Right cardiac atrium (tissue), 5 donors: ENCODE data around the gene SLIT3. TPM values are rescaled to one million over a fixed set of nuclear protein-coding genes. Genes with fewer than 3 reads are reported as not detected.

ENCODE experiments used
- ATAC-seq, 2 donors: fragments of 200-7000 bp; cut with Tn5 transposase; one replicate each; pipeline versions ENCODE4 v1.8.0 to v1.9.1; 2020; ENCODE audit warnings: moderate library complexity in 2 of 2, mild to moderate bottlenecking in 1 of 2
- DNase-seq, 3 donors: peaks; one replicate each; pipeline ENCODE4 v3.0.0-alpha.2; 2020
- H3K27ac ChIP-seq: one replicate; pipeline ENCODE4 v1.5.1; 2013; ENCODE audit warnings: mild to moderate bottlenecking, low read length, control low read depth, moderate library complexity
- H3K27me3 ChIP-seq: one replicate; pipeline ENCODE4 v1.6.1; 2013; ENCODE audit not compliant: control insufficient read depth, insufficient read depth
- H3K4me1 ChIP-seq: one replicate; pipeline ENCODE4 v1.6.1; 2013; ENCODE audit warnings: low read length; ENCODE audit not compliant: control insufficient read depth, insufficient read depth
- H3K4me3 ChIP-seq: one replicate; pipeline ENCODE4 v1.5.1; 2013; ENCODE audit warnings: low read length, control low read depth
- H3K9me3 ChIP-seq: one replicate; pipeline ENCODE4 v1.6.1; 2013; ENCODE audit warnings: low read length; ENCODE audit not compliant: control insufficient read depth
- WGBS: extraction: QIAGEN DNeasy Blood & Tissue Kit; methylation state at CpG from one replicate; pipeline ENCODE4 v1.1.7; 2013; 5-methylcytosine and 5-hydroxymethylcytosine counted together
- intact Hi-C, 4 donors: fragments of 100-400 bp; cut with DNase I; formaldehyde crosslinking; loops; one replicate each; pipeline versions ENCODE4 v1.11.0 to v1.14.0; 2022 to 2023
- polyA plus RNA-seq: library from polyadenylated mRNA; stranded (reverse); fragments of 200-250 nt; gene quantifications from one replicate; pipeline ENCODE4 v1.2.3, GENCODE V29; 2013
- total RNA-seq, 4 donors: library from RNA; stranded (reverse); fragmentation: NEBNext Ultra II Directional; extraction: Animal tissue kit (Norgen Biotek cat#: 25700); gene quantifications; one replicate each; pipeline ENCODE4 v1.2.1, GENCODE V29; 2021
- donor health status: healthy with polysubstance abuse.
- donor health status: DM: no; HTN: yes; CAD: no.
- donor health status: DM: no; HTN: no; CAD: no.
- donor health status: DM: no; HTN: yes; CAD: no; lungs with severe emphysema.
- donor health status: DM: yes; HTN: yes; CAD: no.

The SLIT3 gene
- total and polyA plus RNA-seq, 5 donors, result 32.9 to 188 (median 109) TPM

GRCh38 chr5:169287529-169287928 is 13.4 kb downstream of the SLIT3 start:
- H3K27ac ChIP-seq, result peak overlapping the region; percentile 80
- intact Hi-C loops, result no loop called here
- peaks cover 7% of the 10 kb centered on the region for H3K4me1 ChIP-seq
- no peak for DNase-seq
- H3K4me3 ChIP-seq, result no peak overlapping the region
- 45% methylated on average over 4 of the region's 4 CpGs for WGBS
- H3K27me3 ChIP-seq, result no peaks in the 10 kb centered on the region
- no peak for ATAC-seq
- H3K9me3 ChIP-seq, result no peaks in the 10 kb centered on the region

GRCh38 chr5:169286572-169287300 is 14.2 kb downstream of the SLIT3 start:
- ATAC-seq (peak; percentile 82 to 88), DNase-seq (peak; percentile 57 to 77 (median 72))
- intact Hi-C loops, result no loop called here
- Histone ChIP-seq H3K9me3 (no peaks in the 10 kb centered on the region), H3K27ac (peak overlapping the region; percentile 80), H3K27me3 (no peaks in the 10 kb centered on the region), H3K4me1 (peaks cover 7% of the 10 kb centered on the region), H3K4me3 (no peak overlapping the region)
- 28% methylated on average over 11 of the region's 11 CpGs for WGBS

- intact Hi-C loops, result no loop called here
- no peak for ATAC-seq
Observed at GRCh38 chr5:169283887-169284286, 17.1 kb downstream of the SLIT3 start.

GRCh38 chr5:169281625-169282024 is 19.3 kb downstream of the SLIT3 start:
- H3K27ac ChIP-seq, result no peak overlapping the region
- no peaks in the 10 kb centered on the region for H3K4me1 ChIP-seq
- no peaks in the 10 kb centered on the region for H3K9me3 ChIP-seq
- no peaks in the 10 kb centered on the region for H3K27me3 ChIP-seq
- DNase-seq (no peak), ATAC-seq (no peak)
- intact Hi-C loops, result no loop called here
- 76% methylated on average over 1 of the region's 1 CpG for WGBS
- H3K4me3 ChIP-seq, result no peak overlapping the region

More at GRCh38 chr5:169283887-169284286, 17.1 kb downstream of the SLIT3 start:
- H3K4me1 ChIP-seq, result peaks cover 7% of the 10 kb centered on the region
- no peak overlapping the region for H3K27ac ChIP-seq
- 80% methylated on average over 6 of the region's 6 CpGs for WGBS
- no peak for DNase-seq
- H3K4me3 ChIP-seq, result no peak overlapping the region
- no peaks in the 10 kb centered on the region for H3K9me3 ChIP-seq
- no peaks in the 10 kb centered on the region for H3K27me3 ChIP-seq

- no peak for ATAC-seq
Observed at GRCh38 chr5:169280696-169281095, 20.2 kb downstream of the SLIT3 start.

GRCh38 chr5:169280286-169280685 is 20.7 kb downstream of the SLIT3 start:
- H3K4me3 ChIP-seq, result no peak overlapping the region
- H3K9me3 ChIP-seq, result no peaks in the 10 kb centered on the region
- WGBS, result 15% methylated on average over 4 of the region's 4 CpGs
- ATAC-seq (peak; percentile 74 to 79), DNase-seq (peak; percentile 33 to 69 (median 63))
- H3K4me1 ChIP-seq, result no peaks in the 10 kb centered on the region
- H3K27me3 ChIP-seq, result no peaks in the 10 kb centered on the region
- H3K27ac ChIP-seq, result no peak overlapping the region
- intact Hi-C loops, result no loop called here

More at GRCh38 chr5:169280696-169281095, 20.2 kb downstream of the SLIT3 start:
- no peak overlapping the region for H3K27ac ChIP-seq
- H3K9me3 ChIP-seq, result no peaks in the 10 kb centered on the region
- intact Hi-C loops, result no loop called here
- H3K27me3 ChIP-seq, result no peaks in the 10 kb centered on the region
- no peak for DNase-seq
- 63% methylated on average over 3 of the region's 3 CpGs for WGBS
- H3K4me1 ChIP-seq, result no peaks in the 10 kb centered on the region
- no peak overlapping the region for H3K4me3 ChIP-seq

GRCh38 chr5:169279125-169279524 is 21.8 kb downstream of the SLIT3 start:
- H3K4me3 ChIP-seq, result no peak overlapping the region
- 97% methylated on average over 2 of the region's 2 CpGs for WGBS
- intact Hi-C loops, result no loop called here

GRCh38 chr5:169273881-169274280 is 27.1 kb downstream of the SLIT3 start:
- H3K4me3 ChIP-seq, result no peak overlapping the region
- no peaks in the 10 kb centered on the region for H3K4me1 ChIP-seq
- H3K27me3 ChIP-seq, result no peaks in the 10 kb centered on the region
- H3K9me3 ChIP-seq, result no peaks in the 10 kb centered on the region
- 89% methylated on average over 2 of the region's 2 CpGs for WGBS
- intact Hi-C loops, result no loop called here
- DNase-seq, result no peak
- H3K27ac ChIP-seq, result no peak overlapping the region
- no peak for ATAC-seq

More at GRCh38 chr5:169279125-169279524, 21.8 kb downstream of the SLIT3 start:
- no peaks in the 10 kb centered on the region for H3K4me1 ChIP-seq
- ATAC-seq (no peak), DNase-seq (no peak)
- no peaks in the 10 kb centered on the region for H3K27me3 ChIP-seq
- no peaks in the 10 kb centered on the region for H3K9me3 ChIP-seq
- H3K27ac ChIP-seq, result no peak overlapping the region

- Histone ChIP-seq H3K27me3 (no peaks in the 10 kb centered on the region), H3K9me3 (no peaks in the 10 kb centered on the region), H3K4me3 (no peak overlapping the region), H3K4me1 (no peaks in the 10 kb centered on the region), H3K27ac (no peak overlapping the region)
- ATAC-seq (no peak), DNase-seq (no peak)
- WGBS, result 96% methylated on average over 1 of the region's 1 CpG
- intact Hi-C loops, result no loop called here
Observed at GRCh38 chr5:169273451-169273850, 27.5 kb downstream of the SLIT3 start.

GRCh38 chr5:169272731-169273427 is 28.1 kb downstream of the SLIT3 start:
- ATAC-seq (no peak), DNase-seq (no peak)
- H3K27ac ChIP-seq, result no peak overlapping the region
- intact Hi-C loops, result no loop called here
- no peaks in the 10 kb centered on the region for H3K27me3 ChIP-seq
- H3K4me3 ChIP-seq, result no peak overlapping the region
- H3K4me1 ChIP-seq, result no peaks in the 10 kb centered on the region
- no peaks in the 10 kb centered on the region for H3K9me3 ChIP-seq
- WGBS, result 83% methylated on average over 12 of the region's 12 CpGs

GRCh38 chr5:169272111-169272510 is 28.8 kb downstream of the SLIT3 start:
- 90% methylated on average over 5 of the region's 5 CpGs for WGBS
- no peaks in the 10 kb centered on the region for H3K27me3 ChIP-seq
- H3K4me3 ChIP-seq, result no peak overlapping the region
- no peaks in the 10 kb centered on the region for H3K4me1 ChIP-seq
- intact Hi-C loops, result no loop called here
- DNase-seq, result no peak
- no peak overlapping the region for H3K27ac ChIP-seq
- no peak for ATAC-seq
- no peaks in the 10 kb centered on the region for H3K9me3 ChIP-seq
